NCI-H345 treated with DMSO at 0.1 percent for 48 hours (cell line): ENCODE data around the gene ASB4.
"Not testable (repeated sequence)": the region's sequence is repeated elsewhere in the genome, so short reads cannot be mapped to it uniquely, and the experiment has no call there.

Experiments used
- DNase-seq: peaks from one replicate; lab custom pipeline; 2025; ENCODE audit not compliant: unreplicated experiment; lab: John Stamatoyannopoulos, UW

Gene ASB4

DNA sequence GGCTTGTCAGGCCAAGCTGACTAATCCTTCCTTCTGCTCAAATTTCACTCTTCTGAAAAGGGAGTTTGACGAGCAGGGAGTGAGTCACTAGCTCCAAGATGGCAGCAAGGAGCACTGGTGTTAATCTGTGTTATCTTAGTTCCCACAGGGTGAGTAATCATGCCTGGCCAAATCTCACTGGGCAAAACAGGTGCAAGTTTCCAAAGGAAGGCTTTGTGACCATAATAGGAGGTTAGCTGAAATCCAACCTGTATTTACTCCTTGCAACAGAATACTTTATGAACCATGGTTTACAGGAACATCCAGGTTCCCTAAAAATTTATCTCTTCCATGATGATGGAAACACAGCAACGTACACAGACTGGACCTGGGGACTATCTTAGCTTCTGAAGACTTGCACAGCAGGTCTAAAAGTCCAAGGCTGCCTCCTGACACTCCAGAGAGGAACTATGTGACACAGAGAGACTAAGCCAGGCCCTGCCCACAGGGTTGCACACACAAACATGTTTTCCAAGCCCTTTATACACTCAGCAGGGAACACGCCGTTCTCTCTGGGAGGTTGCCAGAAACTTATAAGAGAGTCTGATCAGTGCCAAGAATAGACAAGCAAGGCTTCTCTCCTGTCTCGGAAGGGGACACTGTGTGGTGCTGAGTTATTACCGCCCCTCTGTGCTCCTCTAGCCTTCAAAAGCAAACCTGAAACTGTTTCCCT, 64.2 kb downstream of the ASB4 start:
- DNase-seq = peak; percentile 27

DNA sequence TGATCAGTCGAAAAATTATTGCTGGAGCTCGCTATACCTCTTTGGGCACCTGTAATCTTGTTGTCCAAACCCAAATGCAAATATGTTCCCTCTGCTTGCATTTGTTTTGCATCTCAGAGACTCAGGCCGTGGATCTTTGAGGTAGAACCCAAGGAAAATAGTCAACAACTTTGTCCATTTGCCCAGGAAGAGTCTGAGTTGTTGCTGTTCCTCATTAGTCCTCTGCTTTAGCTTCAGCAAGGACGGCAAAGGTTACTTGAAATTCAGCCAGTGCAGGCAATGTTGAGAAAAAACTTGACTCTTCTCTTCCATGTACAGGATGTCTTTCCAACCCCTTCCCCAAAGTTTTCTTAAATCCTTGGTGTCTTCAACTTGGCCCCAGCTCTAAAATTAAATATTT, 64.8 kb downstream of the ASB4 start:
- DNase-seq = no peak

DNA sequence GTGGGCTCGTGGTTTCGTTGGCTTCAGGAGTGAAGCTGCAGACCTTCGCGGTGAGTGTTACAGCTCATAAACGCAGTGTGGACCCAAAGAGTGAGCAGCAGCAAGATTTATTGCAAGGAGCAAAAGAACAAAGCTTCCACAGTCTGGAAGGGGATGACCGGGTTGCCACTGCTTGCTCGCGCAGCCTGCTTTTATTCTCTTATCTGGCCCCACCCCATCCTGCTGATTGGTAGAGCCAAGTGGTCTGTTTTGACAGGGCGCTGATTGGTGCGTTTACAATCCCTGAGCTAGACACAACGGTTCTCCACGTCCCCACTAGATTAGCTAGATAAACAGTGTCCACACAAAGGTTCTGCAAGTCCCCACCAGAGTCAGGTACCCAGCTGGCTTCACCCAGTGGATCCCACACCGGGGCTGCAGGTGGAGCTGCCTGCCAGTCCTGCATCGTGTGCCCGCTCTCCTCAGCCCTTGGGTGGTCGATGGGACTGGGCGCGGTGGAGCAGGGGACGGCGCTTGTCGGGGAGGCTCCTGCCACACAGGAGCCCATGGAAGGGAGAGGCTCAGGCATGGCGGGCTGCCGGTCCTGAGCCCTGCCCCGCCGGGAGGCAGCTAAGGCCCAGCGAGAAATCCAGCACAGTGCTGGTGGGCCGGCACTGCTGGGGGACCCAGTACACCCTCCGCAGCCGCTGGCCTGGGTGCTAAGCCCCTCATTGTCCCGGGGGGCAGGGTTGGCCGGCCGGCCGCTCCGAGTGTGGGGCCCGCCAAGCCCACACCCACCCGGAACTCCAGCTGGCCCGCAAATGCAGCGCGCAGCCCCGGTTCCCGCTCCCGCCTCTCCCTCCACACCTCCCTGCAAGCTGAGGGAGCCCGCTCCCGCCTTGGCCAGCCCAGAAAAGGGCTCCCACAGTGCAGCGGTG, 66.5 kb downstream of the ASB4 start:
- not testable (repeated sequence) for DNase-seq

GRCh38 chr7:95553939-95554338, 68.2 kb downstream of the ASB4 start:
- DNase-seq = no peak

DNA sequence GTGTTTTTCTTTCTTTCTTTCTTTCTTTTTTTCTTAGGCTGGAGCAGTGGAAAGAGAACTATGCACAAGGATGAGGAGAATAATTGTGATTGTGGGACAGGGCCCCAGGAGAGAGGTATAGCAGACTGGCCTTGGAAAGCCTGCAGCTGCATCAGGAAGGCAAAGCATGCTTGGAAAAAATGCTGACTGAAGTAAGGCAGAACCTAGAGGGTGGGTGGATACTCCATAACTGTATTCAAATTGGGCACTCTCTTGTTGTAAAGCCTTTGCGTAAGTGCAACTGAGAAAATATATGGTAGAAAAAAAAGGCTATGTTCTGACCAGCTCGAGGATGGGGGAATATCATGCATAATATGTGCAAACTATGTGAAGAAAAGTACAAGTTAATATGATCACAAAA, 71.0 kb downstream of the ASB4 start:
- no peak for DNase-seq

GRCh38 chr7:95558864-95559263, 73.1 kb downstream of the ASB4 start:
- no peak for DNase-seq

- DNase-seq = no peak
Measured at GRCh38 chr7:95560674-95561073, 74.9 kb downstream of the ASB4 start.

DNA sequence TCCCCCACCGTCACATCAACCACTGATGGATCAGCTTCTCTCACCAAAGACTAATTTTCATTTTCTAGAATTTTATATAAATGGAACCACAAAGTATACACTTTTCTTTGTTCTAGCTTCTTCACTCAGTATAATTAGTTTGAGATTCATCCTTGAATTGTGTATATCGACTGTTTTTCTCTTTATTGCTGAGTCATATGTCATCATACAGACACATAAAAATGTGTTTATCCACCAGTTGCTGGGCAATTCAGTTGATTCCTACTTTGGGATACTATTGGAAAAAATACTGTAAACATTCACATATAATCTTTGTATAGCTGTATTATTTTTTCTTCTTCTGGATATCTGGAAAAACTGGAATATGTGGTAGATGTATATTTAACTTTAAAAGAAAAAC, 84.0 kb downstream of the ASB4 start:
- no peak for DNase-seq

- no peak for DNase-seq
Measured at GRCh38 chr7:95577137-95577536, 91.4 kb downstream of the ASB4 start.

GRCh38 chr7:95578299-95578855, 92.6 kb downstream of the ASB4 start:
- peak; percentile 68 for DNase-seq

GRCh38 chr7:95579318-95579717, 93.6 kb downstream of the ASB4 start:
- no peak for DNase-seq

DNA sequence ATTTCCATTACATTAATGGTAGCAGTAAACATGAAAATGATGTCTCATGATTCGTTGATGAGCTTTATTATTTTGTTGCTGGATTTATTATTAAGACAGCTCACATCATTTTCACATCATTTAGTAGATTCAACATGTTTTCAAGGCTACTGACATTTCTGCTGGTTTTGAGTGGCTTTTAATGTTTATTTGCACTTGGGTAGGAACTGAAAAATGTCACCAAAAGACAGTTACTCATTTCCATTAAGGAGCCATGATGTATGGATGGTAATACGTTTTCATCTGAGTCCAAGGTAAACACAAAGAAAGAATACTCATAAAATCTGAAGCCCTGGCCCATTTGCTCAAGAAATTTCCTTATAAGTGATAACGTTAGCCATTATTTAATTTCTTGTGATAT, 95.7 kb downstream of the ASB4 start:
- DNase-seq = no peak

GRCh38 chr7:95582578-95583293, 97.0 kb downstream of the ASB4 start:
- no peak for DNase-seq

DNA sequence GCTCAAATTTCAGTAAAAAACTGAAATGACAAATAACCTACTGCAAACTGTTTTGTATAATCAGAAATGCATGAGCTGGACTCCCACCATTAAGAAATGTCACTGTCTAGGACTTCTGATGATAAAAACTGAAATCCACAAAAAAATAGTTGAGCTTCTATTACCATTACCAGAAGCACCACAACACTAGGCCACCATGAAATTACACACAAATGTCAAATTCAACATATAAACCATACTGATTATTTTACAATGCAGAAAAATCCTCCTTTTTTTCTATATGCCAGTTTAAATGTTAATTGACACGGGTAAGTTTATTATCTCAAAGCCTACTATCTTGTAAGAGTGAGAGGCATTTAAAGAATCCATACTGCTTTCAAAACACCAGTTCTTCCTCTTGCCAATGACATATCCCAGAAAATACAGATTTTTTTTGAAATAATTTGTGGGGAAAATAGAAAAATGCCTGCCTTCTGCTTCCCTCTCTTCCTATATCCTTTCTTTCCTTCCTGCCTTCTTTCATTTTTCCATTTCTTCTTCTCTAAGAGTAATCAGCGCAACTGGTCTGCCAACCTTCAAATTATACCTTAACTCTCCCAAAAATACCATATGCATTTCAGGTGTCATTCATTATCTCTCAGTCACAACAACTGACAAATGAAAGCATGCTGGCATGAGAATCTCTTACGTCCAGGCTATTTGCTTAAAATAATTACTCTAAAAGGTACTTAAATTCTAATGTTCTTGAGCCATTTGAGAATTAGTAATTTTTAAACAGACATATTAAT, 98.3 kb downstream of the ASB4 start:
- DNase-seq = no peak

- no peak for DNase-seq
Measured at GRCh38 chr7:95584769-95585425, 99.2 kb downstream of the ASB4 start.

DNA sequence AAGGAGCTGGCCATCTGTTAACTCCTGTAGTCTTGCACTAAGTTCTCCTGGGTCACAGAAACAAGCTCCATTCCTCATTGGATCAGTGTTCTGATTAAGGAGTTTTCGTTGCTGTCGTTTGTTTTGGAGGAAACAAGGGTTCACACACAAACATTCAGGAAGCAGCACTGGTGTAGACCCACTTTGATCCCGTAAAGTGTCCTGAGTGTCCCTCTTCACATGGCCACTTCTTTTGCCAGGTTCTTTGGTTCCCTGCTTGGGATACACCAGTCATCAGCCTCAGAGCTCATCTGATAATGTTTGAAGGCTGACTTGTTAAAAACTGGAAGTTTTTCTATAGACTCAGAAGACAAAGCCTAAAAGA, 99.7 kb downstream of the ASB4 start:
- DNase-seq = no peak

- DNase-seq = no peak
Measured at GRCh38 chr7:95586951-95587301, 101.2 kb downstream of the ASB4 start.

GRCh38 chr7:95589031-95589430, 103.3 kb downstream of the ASB4 start:
- DNase-seq = no peak

DNA sequence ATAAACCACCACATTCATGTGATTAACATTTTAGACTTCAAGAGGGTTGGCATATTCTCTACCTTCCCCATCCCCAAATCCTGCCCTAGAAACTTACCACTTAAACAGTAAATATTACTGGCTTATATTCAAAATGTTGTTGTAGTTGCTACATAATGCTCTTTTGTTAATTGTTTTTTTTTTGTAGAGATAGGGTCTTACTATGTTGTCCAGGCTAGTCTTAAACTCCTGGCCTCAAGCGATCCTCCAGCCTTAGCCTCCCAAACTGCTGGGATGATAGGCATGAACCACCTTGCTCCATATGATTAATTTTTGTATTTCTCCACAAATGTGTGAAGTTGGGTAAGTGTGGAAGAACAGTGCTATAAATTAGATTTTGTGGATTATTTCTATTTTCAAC, 104.0 kb downstream of the ASB4 start:
- no peak for DNase-seq
